A673 (cell line): Measurements from ENCODE around the gene E2F1. TPM values are rescaled to one million over a fixed set of nuclear protein-coding genes. Genes with fewer than 3 reads are reported as not detected.

ENCODE experiments used
- BruUV-seq: library from RNA; stranded (reverse); fragments of 400-500 nt; replicated peaks from 2 replicates; lab custom pipeline; 2021; lab: Mats Ljungman, UMichigan
- CTCF ChIA-PET: fragments of 300-600 bp; sonication (Branson Sonifier 250); formaldehyde crosslinking; loops from one replicate; lab custom pipeline; 2022; ENCODE audit warnings: antibody characterized with exemption; lab: Charles Lee
- POLR2A ChIA-PET: fragments of 300-600 bp; sonication (Branson Sonifier 250); formaldehyde crosslinking; loops from one replicate; lab custom pipeline; 2022; ENCODE audit warnings: antibody characterized with exemption; ENCODE audit not compliant: low non-redundant PET; lab: Charles Lee
- DNase-seq: peaks from one replicate; pipeline ENCODE4 v3.0.0-alpha.2; 2015; ENCODE audit warnings: low spot score
- H3K27ac ChIP-seq: fragments of 200-600 bp; sonication (generic); 2 replicates; pipeline ENCODE4 v1.5.1; 2016; ENCODE audit warnings: mixed run types, low read depth, mild to moderate bottlenecking, mixed read lengths, antibody characterized with exemption, low read length; ENCODE audit not compliant: poor library complexity, severe bottlenecking
- H3K27me3 ChIP-seq: fragments of 200-600 bp; sonication (generic); replicated peaks from 2 replicates; pipeline ENCODE4 v1.6.1; 2017; ENCODE audit warnings: mixed run types, low read depth, mild to moderate bottlenecking, mixed read lengths, antibody characterized with exemption, low read length; ENCODE audit not compliant: insufficient read depth, poor library complexity
- H3K36me3 ChIP-seq: fragments of 200-600 bp; sonication (generic); 2 replicates; pipeline ENCODE4 v1.6.1; 2016; ENCODE audit warnings: mixed run types, mild to moderate bottlenecking, mixed read lengths, antibody characterized with exemption, low read length; ENCODE audit not compliant: insufficient read depth, poor library complexity, severe bottlenecking
- H3K4me1 ChIP-seq: fragments of 200-600 bp; sonication (generic); 2 replicates; pipeline ENCODE4 v1.6.1; 2017; ENCODE audit warnings: mixed run types, mild to moderate bottlenecking, mixed read lengths, antibody characterized with exemption, low read length; ENCODE audit not compliant: insufficient read depth, poor library complexity, severe bottlenecking
- H3K4me3 ChIP-seq: fragments of 200-600 bp; sonication (generic); 2 replicates; pipeline ENCODE4 v1.5.1; 2016; ENCODE audit warnings: low read depth, mixed run types, mild to moderate bottlenecking, mixed read lengths, low read length; ENCODE audit not compliant: poor library complexity, severe bottlenecking
- H3K9me3 ChIP-seq: fragments of 200-600 bp; sonication (generic); 2 replicates; pipeline ENCODE4 v1.6.1; 2016; ENCODE audit warnings: mixed run types, low read depth, mild to moderate bottlenecking, mixed read lengths, antibody characterized with exemption, low read length; ENCODE audit not compliant: poor library complexity, severe bottlenecking
- CTCF ChIP-seq: fragments of 300-800, 200-600 bp; sonication (generic); conservative IDR thresholded peaks from 2 replicates; pipeline ENCODE4 v1.5.1; 2017; ENCODE audit warnings: low read depth, mild to moderate bottlenecking, antibody characterized with exemption, low read length, moderate library complexity, mixed read lengths
- EZH2 ChIP-seq: fragments of 200-600 bp; sonication (generic); IDR thresholded peaks from 2 replicates; pipeline ENCODE4 v1.6.1; 2017; ENCODE audit warnings: borderline replicate concordance, low read depth, mild to moderate bottlenecking, mixed read lengths, antibody characterized with exemption, low read length; ENCODE audit not compliant: poor library complexity, severe bottlenecking
- intact Hi-C: fragments of 100-400 bp; cut with micrococcal nuclease; formaldehyde crosslinking; loops from one replicate; pipeline ENCODE4 v1.10.0; 2022; ENCODE audit not compliant: unreplicated experiment
- total RNA-seq: library from RNA; stranded (reverse); gene quantifications from 2 replicates; pipeline ENCODE4 v1.2.3, GENCODE V29; 2021

The E2F1 gene
- total RNA-seq, 1 experiment from 2014 or later, result 86.0 TPM

DNA sequence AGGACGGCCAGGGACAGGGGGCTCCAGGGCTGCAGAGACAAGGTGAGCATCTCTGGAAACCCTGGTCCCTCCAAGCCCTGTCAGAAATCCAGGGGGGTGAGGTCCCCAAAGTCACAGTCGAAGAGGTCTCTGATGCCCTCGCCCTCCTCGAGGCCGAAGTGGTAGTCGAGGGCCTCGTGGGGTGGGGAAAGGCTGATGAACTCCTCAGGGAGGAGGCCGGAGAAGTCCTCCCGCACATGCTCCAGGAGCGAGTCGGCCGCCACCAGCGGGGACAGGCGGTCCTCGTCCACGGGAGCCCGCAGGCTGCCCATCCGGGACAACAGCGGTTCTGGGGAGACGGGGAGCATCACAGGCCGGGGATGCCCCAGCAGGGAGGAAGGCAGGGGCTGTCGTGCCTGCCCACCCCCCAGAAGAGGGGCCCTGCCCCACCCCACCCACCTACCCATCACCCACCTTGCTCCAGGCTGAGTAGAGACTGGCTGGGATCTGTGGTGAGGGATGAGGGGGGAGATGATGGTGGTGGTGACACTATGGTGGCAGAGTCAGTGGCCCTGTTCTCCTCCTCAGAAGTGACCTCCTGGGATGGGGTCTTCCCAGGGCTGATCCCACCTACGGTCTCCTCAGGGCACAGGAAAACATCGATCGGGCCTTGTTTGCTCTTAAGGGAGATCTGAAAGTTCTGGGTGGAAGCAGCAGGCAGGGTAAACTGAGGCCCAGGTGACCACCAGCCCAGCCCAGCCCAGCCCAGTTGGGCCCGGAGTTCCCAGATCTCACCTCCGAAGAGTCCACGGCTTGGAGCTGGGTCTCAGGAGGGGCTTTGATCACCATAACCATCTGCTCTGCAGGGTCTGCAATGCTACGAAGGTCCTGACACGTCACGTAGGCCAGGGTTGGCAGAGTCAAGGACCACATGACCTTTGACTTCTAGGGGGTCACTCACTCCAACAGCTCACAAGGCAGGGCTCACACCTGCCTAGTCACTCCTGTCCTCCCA, 9.2 kb downstream of the E2F1 start:
- TF ChIP-seq EZH2 (no peak), CTCF (no peak)
- no peak for DNase-seq
- Histone ChIP-seq H3K27me3 (no peaks in the 10 kb centered on the region), H3K27ac (no peak overlapping the region), H3K9me3 (no peaks in the 10 kb centered on the region), H3K36me3 (peaks cover 21% of the 10 kb centered on the region), H3K4me3 (no peak overlapping the region), H3K4me1 (peaks cover 20% of the 10 kb centered on the region)
- ChIA-PET POLR2A (no interaction called here), CTCF (no interaction called here)
- BruUV-seq, result no TSS peak
- intact Hi-C loops, result no loop called here

GRCh38 chr20:33676121-33676520, 10.1 kb downstream of the E2F1 start:
- POLR2A ChIA-PET, result interaction anchor here (0.6 kb wide), 1 partner anchor 110 kb away, joined by 9 read pairs; no protein-coding TSS in a partner anchor
- H3K27ac ChIP-seq, result no peak overlapping the region
- peaks cover 26% of the 10 kb centered on the region for H3K4me1 ChIP-seq
- CTCF ChIA-PET, result no interaction called here
- H3K27me3 ChIP-seq, result no peaks in the 10 kb centered on the region
- TF ChIP-seq EZH2, result no peak
- BruUV-seq, result no TSS peak
- intact Hi-C loops, result no loop called here
- no peak overlapping the region for H3K4me3 ChIP-seq
- no peaks in the 10 kb centered on the region for H3K9me3 ChIP-seq
- peaks cover 24% of the 10 kb centered on the region for H3K36me3 ChIP-seq
- DNase-seq, result no peak

DNA sequence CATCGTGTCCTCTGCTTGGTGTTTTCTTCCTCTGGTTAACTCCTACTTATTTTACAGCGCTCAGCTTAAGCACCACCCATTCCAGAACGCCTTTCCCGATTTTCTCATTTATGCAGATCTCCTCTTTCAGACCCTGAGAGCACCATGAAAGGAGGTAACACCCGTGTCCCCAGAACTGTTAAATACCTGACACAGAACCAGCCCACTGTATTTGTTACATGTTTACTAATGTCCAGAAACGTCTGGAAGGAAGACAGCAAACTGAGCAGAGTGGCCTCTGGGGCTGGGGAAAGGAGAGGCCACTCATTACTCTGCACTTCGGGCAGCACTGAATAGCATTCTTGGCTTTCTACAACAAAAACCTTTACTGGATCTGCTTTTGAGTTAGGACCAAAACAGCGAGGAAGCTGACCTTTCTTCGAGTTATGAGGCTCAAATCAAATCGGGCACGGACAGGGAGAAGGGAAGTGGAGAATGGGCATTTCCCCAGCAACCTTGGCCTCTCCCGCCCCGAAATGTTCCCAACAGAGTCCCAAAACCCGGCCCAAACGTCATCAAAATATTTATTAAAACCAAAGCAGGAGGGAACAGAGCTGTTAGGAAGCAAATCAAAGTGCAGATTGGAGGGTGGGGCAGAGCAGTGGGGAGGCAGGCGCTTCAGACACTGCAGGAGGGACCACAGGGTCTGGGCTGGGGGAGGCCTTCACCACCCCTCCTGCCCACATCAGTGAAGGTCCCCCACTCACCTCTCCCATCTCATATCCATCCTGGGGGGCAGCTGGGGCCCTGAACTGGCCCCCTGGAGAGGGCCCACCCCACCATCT, 10.8 kb downstream of the E2F1 start:
- no peak for DNase-seq
- BruUV-seq, result no TSS peak
- CTCF ChIA-PET, result no interaction called here
- H3K4me1 ChIP-seq, result peaks cover 31% of the 10 kb centered on the region
- H3K4me3 ChIP-seq, result peak overlapping the region; percentile 78
- no peaks in the 10 kb centered on the region for H3K27me3 ChIP-seq
- POLR2A ChIA-PET, result interaction anchor here (0.6 kb wide), 2 partner anchors 57 to 109 kb away, joined by 3 to 9 read pairs; no protein-coding TSS in a partner anchor
- intact Hi-C loops, result no loop called here
- no peak for TF ChIP-seq CTCF
- TF ChIP-seq EZH2, result no peak
- H3K36me3 ChIP-seq, result peaks cover 25% of the 10 kb centered on the region
- peak overlapping the region; percentile 88 for H3K27ac ChIP-seq
- H3K9me3 ChIP-seq, result no peaks in the 10 kb centered on the region
